AG09319 (cell line): ENCODE data around the gene RPL27.

ENCODE experiments used
- DNase-seq: peaks from one replicate; pipeline ENCODE4 v3.0.0-alpha.2; 2010; ENCODE audit warnings: low read depth; ENCODE audit errors: extremely low read depth
- CTCF ChIP-seq: IDR thresholded peaks from 2 replicates; pipeline ENCODE4 v1.5.1; 2011; ENCODE audit warnings: low read depth, mild to moderate bottlenecking, inconsistent platforms, low read length, moderate library complexity

RPL27 gene

GRCh38 chr17:43019418-43019817 is 21.2 kb downstream of the RPL27 start:
- TF ChIP-seq CTCF = no peak
- no peak for DNase-seq

GRCh38 chr17:43020030-43020621 is 21.9 kb downstream of the RPL27 start:
- no peak for TF ChIP-seq CTCF
- no peak for DNase-seq

DNA sequence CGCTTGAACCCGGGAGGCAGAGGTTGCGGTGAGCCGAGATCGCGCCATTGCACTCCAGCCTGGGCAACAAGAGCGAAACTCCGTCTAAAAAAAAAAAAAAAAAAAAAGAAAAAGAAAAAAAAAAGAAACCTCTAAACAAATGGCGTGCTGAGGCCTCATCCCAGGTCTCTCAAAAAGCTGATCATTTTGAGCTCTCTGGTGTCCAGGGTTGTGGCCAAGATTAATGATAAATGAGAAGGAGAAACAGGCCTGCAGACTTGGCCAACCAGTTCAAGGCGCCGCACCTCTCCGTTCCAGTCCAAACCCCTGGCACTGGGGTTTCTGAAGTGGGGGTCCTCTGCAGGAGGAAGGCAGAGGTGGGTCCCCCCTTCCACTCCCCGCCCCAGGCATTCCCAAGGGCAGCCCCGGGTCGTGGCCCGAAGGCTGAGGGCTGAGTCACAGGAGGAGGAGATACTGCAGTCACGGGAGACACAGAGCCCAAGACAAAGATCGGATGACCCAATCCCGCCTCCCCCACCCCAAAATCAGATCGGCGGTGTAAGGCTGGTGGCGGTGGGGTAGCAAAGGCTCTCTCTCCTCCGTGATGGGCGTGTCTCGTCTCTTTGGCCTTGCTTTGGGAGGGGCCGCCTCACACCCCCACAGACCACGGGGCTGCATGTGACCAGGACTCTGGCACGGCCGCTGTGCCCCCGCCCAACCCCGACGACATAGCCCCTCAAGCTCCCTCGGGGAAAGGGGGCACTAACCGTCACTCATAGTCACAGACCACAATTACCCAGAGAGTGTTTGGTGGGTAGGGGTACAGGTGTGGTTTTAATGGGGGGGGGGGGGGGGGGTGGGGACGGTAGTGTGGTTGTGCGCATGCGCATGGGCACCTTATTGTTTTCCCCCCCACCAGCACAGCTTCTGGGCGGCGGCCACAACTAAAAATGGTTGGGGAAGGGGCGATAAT is 22.8 kb downstream of the RPL27 start:
- no peak for TF ChIP-seq CTCF
- peak; percentile 62 for DNase-seq

DNA sequence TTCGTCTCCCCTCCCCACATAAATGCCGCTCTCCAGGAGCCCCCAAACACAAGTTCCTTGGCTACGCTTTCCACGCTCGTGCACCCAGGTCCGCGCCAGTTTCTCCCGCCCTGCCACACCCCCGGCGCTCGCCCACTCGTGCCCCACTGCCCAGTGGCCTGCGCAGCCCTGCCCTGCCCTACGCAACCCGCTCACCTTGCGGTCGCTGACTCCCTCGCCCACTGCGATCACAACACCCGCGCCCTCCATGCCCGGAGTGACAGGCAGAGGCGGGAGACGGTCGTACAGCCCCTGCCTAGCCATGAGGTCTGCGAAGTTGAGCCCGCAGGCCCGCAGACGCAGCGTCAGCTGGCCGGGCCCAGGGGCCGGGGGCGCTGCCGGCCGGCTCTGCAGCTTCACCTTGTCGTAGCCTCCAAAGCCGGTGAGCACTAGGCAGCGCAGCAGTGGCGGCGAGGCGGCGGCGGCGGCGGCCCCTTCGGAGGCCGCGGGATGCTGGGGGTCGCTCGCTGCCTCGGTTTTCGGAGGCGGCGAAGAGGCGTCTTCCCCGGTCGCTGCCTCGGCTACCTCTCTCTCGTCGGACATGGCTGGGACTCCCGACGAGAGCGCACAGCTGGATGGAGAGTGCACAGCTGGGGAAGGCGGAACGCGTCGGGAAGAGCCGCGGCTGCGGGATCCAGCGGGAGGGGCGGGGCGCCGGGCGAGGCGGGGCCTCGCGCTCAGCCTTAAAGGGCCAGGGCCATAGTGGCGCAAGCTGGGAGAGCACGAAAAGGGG is 23.7 kb downstream of the RPL27 start, which contains the start of gene VAT1:
VAT1 (minus strand) TSS at position 645 of the 772 bp plus-strand sequence; CDS start at position 582, 63 bp downstream.
- TF ChIP-seq CTCF = no peak
- no peak for DNase-seq

- peak; percentile 92 for TF ChIP-seq CTCF
- peak; percentile 87 for DNase-seq
These were observed 26.4 kb downstream of the RPL27 start, which contains the start of gene RND2 for GRCh38 chr17:43024407-43025289. TSS of gene RND2 (plus strand) at chr17:43025231. CDS start at chr17:43025348, 117 bp downstream.

DNA sequence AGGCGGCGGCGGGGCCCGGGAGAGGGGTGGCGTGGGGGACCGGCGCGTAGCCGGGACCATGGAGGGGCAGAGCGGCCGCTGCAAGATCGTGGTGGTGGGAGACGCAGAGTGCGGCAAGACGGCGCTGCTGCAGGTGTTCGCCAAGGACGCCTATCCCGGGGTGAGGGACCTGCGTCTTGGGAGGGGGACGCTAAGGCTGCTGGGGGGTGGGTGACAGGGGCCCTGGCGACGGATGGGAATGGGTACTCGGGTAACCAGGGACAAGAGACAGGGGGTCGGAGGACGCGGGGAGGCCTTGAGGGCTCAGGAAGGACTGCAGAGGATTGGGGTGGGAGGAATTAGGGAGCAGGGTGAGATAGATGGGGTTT is 27.1 kb downstream of the RPL27 start:
- no peak for DNase-seq
- no peak for TF ChIP-seq CTCF
